K562 (cell line): Measurements from ENCODE around the gene ATXN3. TPM values are rescaled to one million over a fixed set of nuclear protein-coding genes. Genes with fewer than 3 reads are reported as not detected.

Source experiments
- ATAC-seq: fragments of 200-7000 bp; cut with Tn5 transposase; 3 replicates; pipeline ENCODE4 v1.9.1; 2020; ENCODE audit warnings: moderate library complexity
- Bru-seq: library from RNA; stranded (reverse); fragments of 400-500 nt; gene quantifications from one replicate; lab custom pipeline; 2021; lab: Mats Ljungman, UMichigan
- BruChase-seq, 2 experiments: library from RNA; stranded (reverse); fragments of 400-500 nt; gene quantifications; one replicate each; lab custom pipeline; 2021; lab: Mats Ljungman, UMichigan
- BruUV-seq: library from RNA; stranded (reverse); fragments of 400-500 nt; replicated peaks from 2 replicates; lab custom pipeline; 2021; lab: Mats Ljungman, UMichigan
- CTCF ChIA-PET: fragments of 300-600 bp; formaldehyde crosslinking; extraction: SDS; loops from one replicate; lab custom pipeline; 2021; ENCODE audit warnings: low intra/inter-chr PET ratio; lab: Yijun Ruan, JAX
- POLR2A ChIA-PET: fragments of 300-600, 350-650 bp; sonication (Branson Sonifier 250); formaldehyde crosslinking; extraction: SDS; loops from one replicate; lab custom pipeline; 2021; ENCODE audit warnings: antibody characterized with exemption, inconsistent platforms; lab: Yijun Ruan, JAX
- DNase-seq, 4 experiments: peaks; one replicate each; pipeline versions ENCODE4 v3.0.0 to v3.0.0-alpha.2; 2011 to 2018; ENCODE audit warnings: low spot score in 3 of 4, mixed read lengths in 3 of 4; ENCODE audit errors: extremely low read depth in 1 of 4
- FAIRE-seq: peaks from 2 replicates; lab custom pipeline; 2011; peaks lifted over from hg19 to GRCh38; lab: Jason Lieb, UNC
- H2AFZ ChIP-seq: 2 replicates; pipeline ENCODE4 v1.6.0; 2011; ENCODE audit warnings: low read depth, low read length, control low read depth, inconsistent platforms
- H3K27ac ChIP-seq: fragments of 200-600 bp; 3 replicates; pipeline ENCODE4 v1.8.0; 2011; ENCODE audit warnings: low read depth, mild to moderate bottlenecking, control low read depth, inconsistent platforms, low read length, moderate library complexity, mixed read lengths; ENCODE audit errors: extremely low read depth
- H3K27me3 ChIP-seq, 2 experiments: fragments of 300-600 bp in 1 of 2; 2 replicates in 1 of 2; 3 replicates in 1 of 2; pipeline versions ENCODE4 v1.6.0 to v1.8.0; 2011; ENCODE audit warnings: inconsistent platforms in 2 of 2, low read length in 2 of 2, mild to moderate bottlenecking in 1 of 2, mixed read lengths in 1 of 2, moderate library complexity in 1 of 2; ENCODE audit not compliant: control insufficient read depth in 2 of 2, insufficient read depth in 2 of 2
- H3K36me3 ChIP-seq: fragments of 300-600 bp; 3 replicates; pipeline ENCODE4 v1.8.0; 2011; ENCODE audit warnings: mild to moderate bottlenecking, low read length, inconsistent platforms; ENCODE audit not compliant: control insufficient read depth, insufficient read depth
- H3K4me1 ChIP-seq, 2 experiments: fragments of 200-600 bp in 1 of 2; replicated peaks in 1 of 2; 2 replicates in 1 of 2; 3 replicates in 1 of 2; pipeline versions ENCODE4 v1.5.1 to v1.8.0; 2011; ENCODE audit warnings: inconsistent platforms in 2 of 2, low read length in 2 of 2, mild to moderate bottlenecking in 1 of 2, mixed read lengths in 1 of 2, moderate library complexity in 1 of 2; ENCODE audit not compliant: control insufficient read depth in 2 of 2, insufficient read depth in 2 of 2
- H3K4me2 ChIP-seq: 2 replicates; pipeline ENCODE4 v1.6.1; 2011; ENCODE audit warnings: low read length, control low read depth, inconsistent platforms, mixed read lengths; ENCODE audit not compliant: insufficient read depth
- H3K4me3 ChIP-seq: fragments of 200-600 bp; sonication (generic), shearing (Covaris generic); 2 replicates; pipeline ENCODE4 v1.5.1; 2016; ENCODE audit warnings: control low read depth, inconsistent platforms
- H3K79me2 ChIP-seq: fragments of 200-600 bp; 3 replicates; pipeline ENCODE4 v1.8.0; 2011; ENCODE audit warnings: low read length, inconsistent platforms; ENCODE audit not compliant: control insufficient read depth, insufficient read depth
- H3K9ac ChIP-seq, 2 experiments: 2 replicates each; pipeline versions ENCODE4 v1.6.0 to v1.6.1; 2011; ENCODE audit warnings: low read depth in 2 of 2, low read length in 2 of 2, control low read depth in 1 of 2, inconsistent platforms in 1 of 2, mild to moderate bottlenecking in 1 of 2, mixed read lengths in 1 of 2; ENCODE audit not compliant: insufficient read depth in 1 of 2
- H3K9me1 ChIP-seq: one replicate; pipeline ENCODE4 v1.6.0; 2011; ENCODE audit warnings: inconsistent platforms, mild to moderate bottlenecking, low read length, moderate library complexity; ENCODE audit not compliant: control insufficient read depth, insufficient read depth
- H3K9me3 ChIP-seq: replicated peaks from 2 replicates; pipeline ENCODE4 v1.5.1; 2011; ENCODE audit warnings: low read depth, low read length, inconsistent platforms; ENCODE audit not compliant: control insufficient read depth, insufficient read depth
- H4K20me1 ChIP-seq: replicated peaks from 2 replicates; pipeline ENCODE4 v1.6.1; 2011; ENCODE audit warnings: low read length, inconsistent platforms, mixed read lengths; ENCODE audit not compliant: control insufficient read depth, insufficient read depth
- BHLHE40 ChIP-seq: IDR thresholded peaks from 2 replicates; pipeline ENCODE4 v1.6.1; 2011; ENCODE audit warnings: low read length, improper control_type of control experiment
- CREM ChIP-seq: IDR thresholded peaks from 2 replicates; pipeline ENCODE4 v1.6.1; 2014; ENCODE audit warnings: antibody characterized with exemption, low read depth
- E2F5 ChIP-seq: sonication (generic); formaldehyde crosslinking; IDR thresholded peaks from 2 replicates; pipeline ENCODE4 v1.8.0; 2022; ENCODE audit warnings: mild to moderate bottlenecking, missing genetic modification reagents
- FOXK2 ChIP-seq, 2 experiments: fragments of 450-650 bp; IDR thresholded peaks in 1 of 2; conservative IDR thresholded peaks in 1 of 2; 2 replicates each; pipeline ENCODE4 v1.6.1; 2016; ENCODE audit warnings: low read depth in 2 of 2, mild to moderate bottlenecking in 1 of 2
- HCFC1 ChIP-seq: IDR thresholded peaks from 2 replicates; pipeline ENCODE4 v1.6.1; 2012; ENCODE audit warnings: low read depth, low read length, improper control_type of control experiment
- MTA3 ChIP-seq: fragments of 450-650 bp; formaldehyde crosslinking; IDR thresholded peaks from 2 replicates; pipeline ENCODE4 v1.6.1; 2017; ENCODE audit warnings: mild to moderate bottlenecking, borderline replicate concordance
- RAD51 ChIP-seq: fragments of 450-650 bp; IDR thresholded peaks from 2 replicates; pipeline ENCODE4 v1.7.1; 2016; ENCODE audit warnings: low read depth, mild to moderate bottlenecking, borderline replicate concordance
- SP1 ChIP-seq: sonication (generic); formaldehyde crosslinking; IDR thresholded peaks from 2 replicates; pipeline ENCODE4 v1.8.1; 2022; ENCODE audit warnings: mild to moderate bottlenecking, missing genetic modification reagents
- SUPT5H ChIP-seq: fragments of 450-650 bp; IDR thresholded peaks from 2 replicates; pipeline ENCODE4 v1.6.1; 2016
- USF1 ChIP-seq: sonication (generic); formaldehyde crosslinking; IDR thresholded peaks from 2 replicates; pipeline ENCODE4 v1.9.0; 2022; ENCODE audit warnings: mild to moderate bottlenecking, missing genetic modification reagents
- USF2 ChIP-seq: sonication (generic); formaldehyde crosslinking; IDR thresholded peaks from 2 replicates; pipeline ENCODE4 v1.5.0; 2020; ENCODE audit warnings: missing genetic modification reagents
- WGBS: fragments of 100-300 bp; shearing (Covaris generic); methylation state at CpG from one replicate; pipeline ENCODE4 v1.1.6; 2016; ENCODE audit warnings: low coverage, mixed read lengths; ENCODE audit not compliant: insufficient coverage; ENCODE audit errors: missing lambda C conversion rate; 5-methylcytosine and 5-hydroxymethylcytosine counted together
- in situ Hi-C: fragments of 300-500 bp; cut with MboI; formaldehyde crosslinking; loops from 4 replicates; pipeline ENCODE4 v1.15.0; 2018; ENCODE audit warnings: inconsistent platforms, mixed read lengths
- intact Hi-C: fragments of 100-400 bp; cut with micrococcal nuclease; formaldehyde crosslinking; loops from 2 replicates; pipeline ENCODE4 v1.14.2; 2022
- long read RNA-seq, 3 experiments: library from polyadenylated mRNA in 2 of 3; library from RNA in 1 of 3; unstranded in 2 of 3; stranded (forward) in 1 of 3; transcript quantifications; one replicate each; pipeline ENCODE4 v2.0.0, GENCODE V29; 2019 to 2022
- polyA minus RNA-seq, 3 experiments: library from RNA; depleted of rRNA, polyadenylated mRNA; stranded (reverse); fragments of >200 nt; gene quantifications; 2 replicates each; pipeline ENCODE4 v1.2.3, GENCODE V29; 2011
- polyA plus RNA-seq, 8 experiments: library from polyadenylated mRNA; depleted of rRNA in 4 of 8; stranded (reverse) in 5 of 8; unstranded in 3 of 8; fragments of >200 nt; fragmentation: Nextera tagmentation in 2 of 8; fragmentation: Illumina TruSeq in 1 of 8; extraction: Ambion mirVana in 2 of 8; extraction: Trizol in 1 of 8; gene quantifications; 2 replicates each; pipeline versions ENCODE4 v1.2.1 to v1.2.3, GENCODE V29; 2011 to 2014; ENCODE audit warnings: inconsistent platforms in 1 of 8, missing spikeins in 1 of 8
- total RNA-seq, 7 experiments: library from RNA; depleted of rRNA in 6 of 7; stranded (reverse); fragments of >200 nt in 6 of 7; fragmentation: Illumina TruSeq in 2 of 7; extraction: Trizol in 2 of 7; gene quantifications; 2 replicates each; pipeline versions ENCODE4 v1.2.1 to v1.2.3, GENCODE V29; 2011 to 2021; ENCODE audit warnings: low replicate concordance in 1 of 7

The ATXN3 gene
- 31.7 and 52.7 TPM in 2 replicates for total RNA-seq (2011; cell fraction: chromatin; rRNA removed; ENCODE audit: low replicate concordance)
- total RNA-seq (2011; cell fraction: nucleolus; rRNA removed): 13.0 and 13.8 TPM in 2 replicates
- total RNA-seq (2011; cell fraction: nucleoplasm; rRNA removed): 19.4 and 24.2 TPM in 2 replicates
- total RNA-seq (2014; rRNA removed) (14.6 and 16.5 TPM in 2 replicates), total RNA-seq (2014; rRNA removed; fragmentation: Illumina TruSeq; extraction: Trizol) (25.0 and 32.5 TPM in 2 replicates), total RNA-seq (2015; rRNA removed; fragmentation: Illumina TruSeq; extraction: Trizol) (11.8 and 12.8 TPM in 2 replicates), total RNA-seq (2021) (11.3 and 12.6 TPM in 2 replicates), polyA plus RNA-seq (2011; rRNA removed) (11.2 and 18.2 TPM in 2 replicates), polyA plus RNA-seq (2014; fragmentation: Illumina TruSeq; extraction: Trizol) (11.3 and 14.2 TPM in 2 replicates), polyA plus RNA-seq (2014; fragmentation: Nextera tagmentation; extraction: Ambion mirVana) (10 to 100 TPM; 14.0 to 18.0 TPM), polyA plus RNA-seq (2014; rRNA removed) (12.7 and 17.6 TPM in 2 replicates), polyA minus RNA-seq (2011; rRNA and poly(A)+ RNA removed) (41.7 and 41.9 TPM in 2 replicates), Bru-seq, nascent RNA (percentile 58 among the genes with signal in this experiment), BruChase-seq, experiment 1, labeled RNA remaining after a 2-hour chase (percentile 67 among the genes with signal in this experiment), BruChase-seq, experiment 2, labeled RNA remaining after a 6-hour chase (percentile 67 among the genes with signal in this experiment)
- polyA plus RNA-seq (2011; cell fraction: cytosol; rRNA removed): 1.7 and 4.5 TPM in 2 replicates
- 5.8 and 6.2 TPM in 2 replicates for polyA plus RNA-seq (2011; cell fraction: nucleus; rRNA removed)
- 7.9 and 17.4 TPM in 2 replicates for polyA plus RNA-seq (2012)
- polyA minus RNA-seq (2011; cell fraction: cytosol; rRNA and poly(A)+ RNA removed): 4.5 and 10.7 TPM in 2 replicates
- 6.2 and 11.1 TPM in 2 replicates for polyA minus RNA-seq (2011; cell fraction: nucleus; rRNA and poly(A)+ RNA removed)
- long read RNA-seq, experiment 1, full-length matches to known transcripts: 13 of 21 reads
- long read RNA-seq, experiment 1, partial matches to known transcripts: 2 of 21 reads
- long read RNA-seq, experiment 1, other reads (novel, unspliced or antisense): 6 of 21 reads
- long read RNA-seq, experiment 2, full-length matches to known transcripts: 2 of 5 reads
- long read RNA-seq, experiment 2, partial matches to known transcripts: 2 of 5 reads
- long read RNA-seq, experiment 2, other reads (novel, unspliced or antisense): 1 of 5 reads
- long read RNA-seq, experiment 3, full-length matches to known transcripts: 6 of 8 reads
- long read RNA-seq, experiment 3, partial matches to known transcripts: 1 of 8 reads
- long read RNA-seq, experiment 3, other reads (novel, unspliced or antisense): 1 of 8 reads

- peak within 1 kb of the TSS; percentile 80 for H3K27ac ChIP-seq
- no peaks in the 10 kb centered on the region for H3K9me3 ChIP-seq
- WGBS: under 1% methylated on average over 23 of the region's 66 CpGs
- peak within 1 kb of the TSS; percentile 74 to 92 for H3K9ac ChIP-seq
- peak within 1 kb of the TSS; percentile 87 for H3K4me3 ChIP-seq
- no peaks in the 10 kb centered on the region for H3K27me3 ChIP-seq
- H3K36me3 ChIP-seq: no peaks in the 10 kb centered on the region
- H3K4me2 ChIP-seq: peak within 1 kb of the TSS; percentile 89
- CTCF ChIA-PET: no interaction called here
- H2AFZ ChIP-seq: peak within 1 kb of the TSS; percentile 91
- peaks cover 5 to 7% of the 10 kb centered on the region in 2 experiments; a peak in 4 of 5 replicates for H3K4me1 ChIP-seq
- no TSS peak for BruUV-seq
- peaks cover 34% of the 10 kb centered on the region for H3K79me2 ChIP-seq
- DNase-seq: peak; percentile 96 to 97 (median 97)
- POLR2A ChIA-PET: interaction anchor here (0.6 to 5.2 kb wide), 10 partner anchors 8 to 661 kb away, joined by 3 to 47 read pairs (median 4); partner anchors contain the start of genes CPSF2, NDUFB1 and TRIP11
- intact Hi-C loops: loop anchor here (1.0 kb wide), 1 partner anchor 67 kb away; no protein-coding TSS in a partner anchor
- in situ Hi-C loops: no loop called here
- peak; percentile 93 for FAIRE-seq
- ATAC-seq: peak; percentile 91
- no peaks in the 10 kb centered on the region for H4K20me1 ChIP-seq
- no peaks in the 10 kb centered on the region for H3K9me1 ChIP-seq
- TF ChIP-seq RAD51 (peak; percentile 95), FOXK2 (conservative IDR thresholded peaks at IDR 0.05 in 1 of 2, IDR thresholded peaks at IDR 0.05 in 1 of 2; ENCODE audit: low read depth in 2 of 2) (peak; percentile 10 to 65; a peak in 3 of 4 replicates), USF1 (CRISPR knock-in tag) (peak; percentile 95), USF2 (CRISPR knock-in tag) (peak; percentile 95), SUPT5H (peak; percentile 69), MTA3 (peak; percentile 37; the same call in 1 of the 2 replicates), BHLHE40 (peak; percentile 93), SP1 (peak; percentile 6; the same call in 1 of the 2 replicates), HCFC1 (0 out of 2 replicates have a peak, but pooled peaks have one; percentile 42), E2F5 (CRISPR knock-in tag) (no peak), CREM (peak; percentile 79)
These were observed at the start of gene ATXN3 for GRCh38 chr14:92106143-92106926. Gene ATXN3 (minus strand): TSS chr14:92106582. CDS start chr14:92106552, 30 bp downstream.
